GM19238 (cell line): ENCODE measurements around the gene TFCP2.

Experiments
- DNase-seq: peaks from one replicate; pipeline ENCODE4 v3.0.0; 2011; ENCODE audit warnings: low spot score; ENCODE audit not compliant: insufficient read length

Gene TFCP2

DNA sequence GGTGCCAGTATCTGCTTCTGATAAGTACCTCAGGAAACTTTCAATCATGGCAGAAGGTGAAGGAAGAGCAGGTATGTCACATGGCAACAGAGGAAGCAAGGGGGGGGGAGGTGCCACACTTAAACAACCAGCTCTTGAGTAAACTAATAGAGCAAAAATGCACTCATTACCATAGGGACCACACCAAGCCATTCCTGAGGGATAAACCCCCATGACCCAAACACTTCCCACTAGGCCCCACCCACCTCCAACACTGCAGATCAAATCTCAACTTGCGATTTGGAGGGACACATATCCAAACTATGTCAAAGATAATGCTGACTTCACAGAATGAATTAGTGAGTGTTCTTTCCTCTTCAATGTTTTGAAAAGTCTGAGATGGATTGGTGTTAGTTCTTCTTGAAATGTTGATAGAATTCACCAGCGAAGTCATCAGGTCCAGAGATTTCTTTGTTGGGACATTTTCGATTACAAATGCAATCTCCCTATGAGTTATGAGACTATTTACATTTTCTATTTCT is 16.6 kb downstream of the TFCP2 start:
- DNase-seq: no peak

DNA sequence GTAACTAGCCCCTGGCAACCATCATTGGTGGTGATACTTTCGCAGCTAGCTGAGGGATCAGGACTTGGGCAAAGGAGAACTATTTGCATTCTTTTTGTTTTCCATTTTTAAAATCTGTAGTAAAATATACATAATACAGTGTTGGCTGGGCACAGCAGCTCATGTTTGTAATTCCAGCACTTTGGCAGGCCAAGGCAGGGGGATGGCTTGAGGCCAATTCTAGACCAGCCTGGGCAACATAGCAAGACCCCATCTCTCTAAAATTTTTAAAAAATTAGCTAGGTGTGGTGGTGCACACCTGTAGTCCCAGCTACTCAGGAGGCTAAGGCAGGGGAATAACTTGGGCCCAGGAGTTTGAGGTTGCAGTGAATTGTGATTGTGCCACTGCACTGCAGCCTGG is 20.0 kb downstream of the TFCP2 start:
- no peak for DNase-seq

DNA sequence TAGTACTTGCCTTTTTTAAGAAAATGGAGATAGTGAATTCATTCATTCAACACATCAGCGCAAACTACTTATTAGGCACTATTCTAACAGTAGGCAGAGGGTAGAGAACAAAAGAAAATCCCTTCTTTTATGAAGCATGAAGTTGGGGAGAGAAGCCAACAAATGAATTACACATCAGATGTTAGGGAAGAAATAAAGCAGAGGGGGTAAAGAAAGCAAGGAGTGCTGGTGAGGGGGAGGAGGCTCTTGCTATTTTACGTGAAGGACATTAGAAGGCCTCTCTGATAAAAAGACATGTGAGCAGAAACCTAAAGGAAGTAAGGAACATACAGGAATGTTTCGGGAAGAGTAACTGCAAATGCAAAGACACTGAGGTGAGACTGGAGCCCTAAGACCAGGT is 22.2 kb downstream of the TFCP2 start:
- no peak for DNase-seq

DNA sequence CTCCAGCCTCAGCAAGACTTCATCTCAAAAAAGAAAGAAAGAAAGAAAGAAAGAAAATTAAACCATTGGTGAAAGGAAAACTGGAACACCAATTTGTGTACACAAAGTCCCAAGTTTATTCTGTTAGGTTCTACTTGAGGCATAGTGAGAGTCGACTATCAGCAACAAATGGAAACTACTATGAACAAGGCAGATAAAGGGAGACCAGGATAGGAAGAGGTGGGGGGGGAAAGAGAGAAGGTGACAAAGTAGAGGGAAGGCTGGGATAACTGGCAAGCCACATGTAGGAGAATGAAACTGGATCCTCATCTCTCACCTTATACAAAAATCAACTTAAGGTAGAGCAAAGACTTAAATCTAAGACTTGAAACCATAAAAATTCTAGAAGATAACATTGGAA is 25.6 kb downstream of the TFCP2 start:
- DNase-seq: no peak

DNA sequence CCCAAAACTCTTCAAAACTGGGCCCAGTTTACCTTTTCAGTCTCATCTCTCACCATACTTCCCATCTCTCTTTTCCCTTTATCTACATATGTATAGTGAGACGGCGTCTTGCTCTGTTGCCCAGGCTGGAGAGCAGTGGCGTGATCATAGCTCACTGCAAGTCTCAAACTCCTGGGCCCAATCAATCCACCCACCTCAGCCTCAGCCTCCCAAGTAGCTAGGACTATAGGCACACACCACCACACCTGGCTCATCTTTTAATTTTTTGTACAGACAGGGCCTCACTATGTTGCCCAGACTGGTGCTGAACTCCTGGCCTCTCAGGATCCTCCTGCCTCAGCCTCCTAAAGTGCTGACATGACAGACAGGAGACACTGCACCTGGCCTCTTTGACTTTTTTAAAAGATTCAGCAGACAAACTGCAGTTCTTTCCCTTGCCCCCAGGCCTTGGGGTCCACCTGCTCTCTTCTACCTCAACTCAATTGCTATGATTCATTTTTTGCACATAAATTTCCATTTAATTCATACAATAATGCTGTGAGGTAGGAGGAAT is 33.6 kb downstream of the TFCP2 start:
- DNase-seq: no peak

DNA sequence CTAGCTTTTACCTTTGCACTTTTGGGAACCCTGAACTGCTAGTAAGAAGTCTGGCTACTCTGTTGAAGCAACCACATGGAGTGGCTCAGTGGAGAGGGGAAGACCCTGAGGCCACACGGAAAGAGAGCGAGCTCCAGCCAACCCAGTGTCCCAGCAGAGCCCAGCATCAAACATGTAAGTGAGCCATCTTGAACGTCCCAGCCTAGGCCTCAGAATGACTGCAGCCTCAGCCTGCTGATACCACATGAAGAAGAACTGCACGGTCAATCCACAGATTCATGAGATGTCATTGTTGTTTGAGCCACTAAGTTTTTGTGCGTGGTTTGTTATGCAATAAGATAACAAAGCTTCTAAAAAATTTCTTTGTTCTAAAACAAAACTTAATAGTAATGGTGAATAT is 40.2 kb downstream of the TFCP2 start:
- no peak for DNase-seq

DNA sequence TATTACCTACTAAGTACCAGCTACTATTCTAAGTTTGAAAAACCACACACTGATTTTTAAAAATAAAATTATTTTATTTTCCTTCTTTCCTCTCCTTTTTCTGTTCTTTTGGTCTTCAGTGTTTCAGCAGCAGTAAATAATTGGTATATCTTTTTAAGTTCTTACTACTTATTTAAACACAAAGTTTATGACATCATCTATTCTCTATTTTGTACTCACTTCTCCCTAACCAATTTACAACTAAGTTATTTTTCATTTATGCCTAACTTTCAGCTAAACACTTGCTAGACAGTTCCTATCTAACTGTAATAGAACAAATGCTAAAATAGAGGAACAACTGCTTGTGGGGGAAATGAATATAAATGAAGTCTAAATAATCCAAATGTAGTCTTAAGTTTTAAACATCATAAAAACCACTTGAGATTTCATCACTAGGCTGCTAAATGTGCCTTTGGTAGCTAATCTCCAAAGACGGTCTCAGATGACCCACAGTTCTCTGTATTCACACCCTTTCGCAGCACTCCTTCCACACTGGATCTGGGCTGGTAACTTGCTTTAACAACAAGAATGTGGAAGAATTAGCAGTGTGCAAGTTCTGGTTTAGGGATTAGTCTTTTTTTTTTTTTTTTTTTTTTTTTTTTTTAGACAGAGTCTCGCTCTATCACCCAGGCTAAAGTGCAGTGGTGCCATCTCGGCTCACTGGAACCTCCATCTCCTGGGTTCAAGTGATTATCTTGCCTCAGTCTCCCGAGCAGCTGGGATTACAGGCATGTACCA is 41.0 kb downstream of the TFCP2 start:
- no peak for DNase-seq

DNA sequence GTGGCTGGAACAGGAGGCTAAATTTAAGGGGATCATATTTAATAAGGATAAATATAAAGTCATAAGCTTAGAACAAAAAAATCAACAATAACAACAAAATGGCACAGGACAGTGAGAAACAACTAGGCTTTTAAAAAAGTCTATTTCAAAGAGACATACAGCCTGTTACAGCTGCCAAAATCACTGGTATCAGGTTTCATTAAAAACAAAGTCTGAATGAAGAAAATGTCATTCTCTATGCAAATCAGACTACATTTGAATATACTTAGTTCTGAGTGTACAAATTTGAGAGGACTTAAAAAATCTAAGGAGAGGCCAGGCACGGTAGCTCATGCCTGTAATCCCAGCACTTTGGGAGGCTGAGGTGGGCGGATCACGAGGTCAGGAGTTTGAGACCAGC is 44.0 kb downstream of the TFCP2 start:
- DNase-seq: no peak

DNA sequence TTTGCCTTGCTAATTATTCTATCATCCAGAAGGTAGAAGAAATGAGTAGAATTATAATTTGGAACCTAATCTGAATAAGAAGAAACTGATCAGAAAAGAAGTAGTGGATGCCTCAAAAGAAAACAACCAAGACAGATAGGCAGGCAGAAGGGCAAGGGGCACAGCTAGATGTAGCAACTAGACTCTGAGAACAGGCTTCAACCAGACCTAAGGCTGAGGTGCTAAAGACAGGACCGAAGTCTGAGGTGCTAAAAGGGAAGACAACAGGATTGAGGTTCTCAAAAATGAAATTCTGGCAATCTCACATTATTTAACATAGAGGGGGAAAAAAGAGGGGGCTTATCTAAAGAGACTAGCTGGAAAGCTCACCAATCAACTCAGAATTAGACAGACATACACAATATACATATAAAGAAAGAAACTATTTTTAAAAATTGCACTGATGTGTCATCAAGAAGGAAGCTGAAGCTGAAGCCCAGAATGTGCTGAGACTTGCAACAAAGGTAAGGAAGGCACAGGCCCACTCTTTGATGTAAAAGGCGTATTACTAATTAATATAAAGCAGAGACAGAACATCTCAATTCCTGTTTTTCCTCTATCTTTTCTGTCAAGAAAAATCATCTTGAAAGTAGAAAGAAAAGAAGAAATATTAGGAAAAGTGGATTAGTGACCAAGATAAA is 45.7 kb downstream of the TFCP2 start:
- no peak for DNase-seq

DNA sequence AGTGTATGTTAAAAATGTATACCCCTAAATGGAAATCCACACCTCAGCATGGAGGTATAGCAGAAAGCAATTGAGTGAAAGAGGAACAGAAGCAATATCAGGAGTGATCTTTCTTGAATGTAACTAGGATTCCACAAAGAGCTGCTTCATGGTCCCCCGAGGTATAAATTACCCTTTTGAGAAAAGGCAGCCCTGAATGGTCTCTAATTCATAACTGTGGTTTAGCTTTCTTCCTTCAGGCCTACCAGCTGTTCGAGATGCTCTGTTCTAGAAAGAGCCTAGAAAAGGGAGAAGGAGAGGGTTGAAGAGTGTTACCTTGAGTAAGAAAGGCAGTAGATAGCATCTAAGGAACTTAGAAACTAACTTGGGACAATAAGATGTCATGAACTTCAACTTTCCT is 46.6 kb downstream of the TFCP2 start:
- DNase-seq: no peak

DNA sequence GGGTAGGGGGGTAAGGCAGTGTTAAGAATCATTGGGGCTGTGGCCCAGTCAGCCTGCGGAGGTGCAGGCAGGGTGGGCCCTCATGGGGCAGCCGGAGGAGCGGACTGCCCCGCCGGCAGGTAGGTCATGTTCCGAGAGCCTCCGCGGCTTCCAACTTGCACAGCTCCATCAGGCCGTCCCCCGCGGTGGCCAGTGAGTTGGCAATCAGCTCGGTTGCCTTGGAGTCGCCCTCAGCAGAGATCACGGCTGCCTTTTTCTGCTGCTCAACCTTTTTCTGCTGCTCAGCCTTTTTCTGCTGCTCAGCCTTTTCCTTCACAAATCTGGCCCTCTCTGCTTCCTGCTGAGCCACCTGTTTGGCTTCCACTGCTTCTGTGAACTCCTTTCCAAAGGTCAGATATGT is 48.4 kb downstream of the TFCP2 start:
- DNase-seq: no peak

DNA sequence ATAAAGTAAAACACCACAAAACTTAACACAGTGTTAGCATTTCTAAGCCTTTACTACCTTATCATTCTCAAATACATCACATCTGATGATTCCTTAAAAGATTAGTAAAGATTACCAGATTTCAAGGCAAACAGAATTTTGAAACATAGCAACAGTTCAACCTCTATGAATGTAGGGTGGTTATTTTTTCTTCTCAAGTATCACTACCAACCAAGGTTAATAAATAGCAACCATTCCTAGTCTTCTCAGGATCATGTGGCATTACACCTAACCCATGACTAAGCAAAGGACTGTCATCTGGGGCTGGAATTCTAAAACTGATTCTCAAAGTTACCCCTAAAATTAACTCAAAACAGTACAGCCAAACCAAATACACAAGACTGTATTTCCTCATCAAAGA is 50.1 kb downstream of the TFCP2 start:
- no peak for DNase-seq

DNA sequence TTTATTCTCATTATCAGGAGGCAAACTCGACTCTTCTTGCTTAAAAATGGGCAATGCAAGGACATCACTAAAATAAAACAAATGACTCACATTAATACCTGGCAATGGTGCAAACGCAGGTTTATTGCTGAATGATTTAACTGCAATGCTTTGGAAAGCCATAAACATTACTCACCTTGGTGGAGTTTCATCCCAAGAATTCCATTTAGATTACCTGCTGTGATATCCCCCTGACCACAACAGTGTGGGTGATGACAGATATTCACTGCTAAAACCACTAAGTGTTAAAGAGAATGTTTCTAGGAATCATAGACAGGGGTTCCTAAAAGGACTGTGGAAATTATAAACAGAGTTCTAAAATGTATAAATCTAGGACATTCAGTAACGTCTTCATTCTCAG is 54.2 kb downstream of the TFCP2 start:
- no peak for DNase-seq

DNA sequence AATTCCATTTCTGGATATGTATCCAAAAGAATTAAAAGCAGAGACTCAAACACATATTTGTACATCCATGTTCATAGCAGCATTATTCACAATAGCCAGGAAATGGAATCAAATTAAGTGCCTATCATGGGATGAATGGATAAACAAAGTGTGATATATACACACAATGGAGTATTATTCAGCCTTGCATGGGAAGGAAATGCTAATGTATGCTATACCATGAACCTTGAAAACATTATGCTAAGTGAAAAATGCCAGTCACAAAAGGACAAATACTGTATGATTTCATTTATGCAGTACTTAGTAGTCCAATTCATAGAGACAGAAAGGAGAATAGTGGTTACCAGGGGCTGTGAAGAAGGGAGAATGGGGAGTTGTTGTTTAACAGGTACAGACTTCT is 57.4 kb downstream of the TFCP2 start:
- no peak for DNase-seq

DNA sequence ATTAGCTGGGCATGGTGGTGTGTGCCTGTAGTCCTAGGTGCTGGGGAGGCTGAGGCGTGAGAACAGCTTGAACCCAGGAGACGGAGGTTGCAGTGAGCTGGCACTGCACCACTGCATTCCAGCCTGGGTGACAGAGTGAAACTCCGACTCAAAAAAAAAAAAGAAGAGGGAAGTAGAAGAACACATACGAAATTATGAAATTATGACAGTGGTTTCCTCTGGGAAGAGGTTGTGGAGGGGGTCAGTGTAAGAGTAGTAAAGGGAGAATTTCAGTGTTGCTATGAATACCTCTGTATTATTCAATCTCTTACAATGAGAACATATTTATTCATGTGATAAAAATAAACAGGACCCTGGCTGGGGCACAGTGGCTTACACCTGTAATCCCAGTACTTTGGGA is 64.8 kb downstream of the TFCP2 start:
- DNase-seq: no peak

DNA sequence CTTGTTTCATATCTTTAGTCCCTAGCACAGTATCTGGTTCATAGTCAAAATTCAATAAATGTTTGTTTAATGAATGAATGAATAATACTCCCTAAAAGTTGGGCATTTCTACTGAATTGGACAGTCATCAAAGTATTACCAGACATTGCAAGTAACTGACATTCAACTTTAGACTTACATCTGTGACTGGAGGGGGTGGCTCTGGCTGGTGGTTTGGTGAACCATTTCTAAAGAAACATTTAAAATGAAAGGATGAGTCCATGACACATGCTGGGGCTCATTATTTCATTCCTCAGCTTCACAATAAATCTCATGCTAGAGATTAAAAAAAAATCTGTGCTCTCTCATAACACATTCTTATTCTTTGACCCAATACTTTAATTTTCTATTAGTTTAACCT is 69.0 kb downstream of the TFCP2 start:
- DNase-seq: no peak

DNA sequence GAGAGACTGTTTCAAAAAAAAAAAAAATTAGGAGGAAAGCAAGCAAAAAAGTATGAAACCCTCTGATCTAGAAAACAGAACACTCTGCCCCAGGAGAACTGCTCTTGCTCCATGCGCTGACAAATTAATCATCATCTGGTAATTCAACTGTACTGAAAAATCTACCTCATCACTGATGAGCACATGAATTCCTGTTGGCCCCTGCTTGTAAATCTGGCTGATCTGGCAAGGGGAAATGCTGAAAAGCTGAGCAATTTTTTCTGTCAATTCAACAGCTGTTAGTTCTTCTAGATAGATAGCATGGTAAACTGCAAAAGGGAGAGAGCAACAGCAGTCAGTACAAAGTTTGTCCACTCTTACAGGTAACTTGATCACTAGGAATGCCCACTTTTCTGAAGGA is 74.3 kb downstream of the TFCP2 start:
- DNase-seq: no peak

DNA sequence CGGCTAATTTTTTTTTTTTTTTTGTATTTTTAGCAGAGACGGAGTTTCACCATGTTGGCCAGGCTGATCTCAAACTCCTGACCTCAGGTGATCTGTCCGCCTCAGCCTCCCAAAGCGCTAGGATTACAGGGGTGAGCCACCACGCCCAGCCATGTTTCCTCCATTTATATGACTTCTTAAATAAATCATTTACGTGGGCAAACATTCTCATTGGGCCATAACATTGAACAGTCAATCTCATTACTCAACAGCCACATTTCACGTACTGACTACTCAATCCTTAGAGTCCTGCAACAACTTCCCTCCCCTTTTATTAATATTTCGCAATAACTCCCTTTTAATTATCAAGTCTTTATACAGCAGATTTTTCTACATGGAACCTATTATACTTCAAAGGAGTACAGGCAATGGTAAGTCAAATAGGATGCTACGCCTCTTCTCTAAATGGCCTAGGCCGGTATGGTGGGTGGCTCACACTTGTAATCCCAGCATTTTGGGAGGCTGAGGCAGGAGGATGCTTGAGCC is 82.2 kb downstream of the TFCP2 start:
- no peak for DNase-seq

DNA sequence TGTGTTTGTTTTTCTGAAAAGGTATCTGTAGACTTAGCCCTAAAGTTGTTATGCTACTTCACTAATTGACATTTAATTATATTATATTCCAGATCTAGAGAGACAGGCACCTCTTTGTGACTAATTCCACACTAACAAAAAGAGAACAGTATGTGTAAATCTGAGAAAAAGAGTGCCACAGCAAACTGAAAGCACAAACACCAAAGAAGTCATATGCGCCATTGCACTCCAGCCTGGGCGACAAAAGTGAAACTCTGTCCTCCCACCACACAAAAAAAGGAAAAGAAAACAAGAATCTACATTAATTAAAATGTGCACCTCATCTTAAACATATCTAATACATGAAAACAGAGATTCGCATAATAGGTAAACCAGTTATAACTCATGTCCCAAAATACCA is 85.1 kb downstream of the TFCP2 start:
- DNase-seq: no peak

DNA sequence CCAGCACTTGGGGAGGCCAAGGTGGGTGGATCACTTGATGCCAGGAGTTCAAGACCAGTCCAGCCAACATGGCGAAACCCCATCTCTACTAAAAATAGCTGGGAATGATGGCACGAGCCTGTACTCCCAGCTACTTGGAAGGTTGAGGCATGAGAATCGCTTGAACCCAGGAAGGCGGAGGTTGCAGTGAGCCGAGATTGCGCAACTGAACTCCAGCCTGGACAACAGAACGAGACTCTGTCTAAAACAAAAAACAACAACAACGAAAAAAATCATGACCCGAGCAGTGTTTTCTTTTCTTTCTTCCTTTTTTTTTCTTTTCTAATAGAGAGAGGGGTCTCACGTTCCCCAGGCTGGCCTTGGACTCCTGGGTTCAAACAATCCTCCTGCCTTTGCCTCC is 86.0 kb downstream of the TFCP2 start:
- no peak for DNase-seq

DNA sequence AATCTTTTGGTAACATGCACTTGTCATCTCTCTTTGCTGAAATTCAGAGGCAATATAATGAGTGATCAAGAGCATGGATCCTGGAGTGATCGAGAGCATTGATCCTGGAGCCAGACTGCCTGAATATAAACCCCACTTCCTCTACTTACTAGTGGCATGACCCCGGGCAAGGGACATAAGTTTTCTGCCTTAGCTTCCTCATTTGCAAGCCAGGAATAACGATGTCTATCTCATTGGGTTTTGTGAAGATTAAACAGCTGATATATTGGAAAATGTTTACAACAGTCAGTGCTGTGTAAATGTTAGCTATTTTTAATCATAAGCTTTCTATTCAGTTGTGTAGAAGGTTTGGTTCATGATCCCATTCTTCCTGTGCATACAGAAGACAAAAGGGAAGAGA is 87.2 kb downstream of the TFCP2 start:
- no peak for DNase-seq

DNA sequence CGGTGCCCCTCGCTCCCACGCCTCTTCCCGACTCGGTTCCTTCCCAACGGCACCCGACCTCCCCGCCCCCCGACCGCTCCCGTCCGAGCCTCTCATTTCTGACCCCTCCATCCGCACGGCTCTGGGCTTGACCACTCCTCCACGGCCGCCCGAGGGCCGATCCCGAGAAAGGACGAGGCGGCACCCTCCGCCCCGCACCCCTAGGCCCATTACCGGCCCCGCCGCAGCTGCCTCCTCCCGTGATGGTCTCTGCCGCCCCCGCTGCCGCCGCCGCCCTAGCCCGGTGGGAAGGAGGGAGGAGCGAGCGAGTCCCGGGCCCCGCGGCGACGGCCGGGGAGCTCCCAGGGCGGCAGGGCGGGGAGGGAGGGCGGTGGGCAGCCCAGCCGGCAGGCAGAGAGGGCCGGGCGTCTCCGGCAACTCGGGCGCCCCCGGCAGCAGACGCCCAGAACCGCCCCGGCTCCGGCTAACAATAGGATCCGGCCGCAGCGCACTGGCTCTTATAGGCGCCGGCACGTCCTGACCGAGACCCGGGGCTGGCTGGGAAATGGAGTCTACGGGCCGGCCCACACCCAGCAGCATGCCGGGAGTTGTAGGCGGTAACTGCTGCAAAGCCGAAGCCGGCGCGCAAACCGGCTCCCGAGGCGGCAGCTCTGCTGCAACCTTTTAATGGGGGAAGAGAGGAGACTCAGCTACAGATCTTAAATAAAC is 89.7 kb downstream of the TFCP2 start, which contains the start of gene CSRNP2:
Gene CSRNP2 (minus strand): TSS at position 471 of the 708 bp plus-strand sequence. CDS start 7,035 bp downstream, outside the sequence.
- DNase-seq: peak; percentile 94
